Gastroesophageal sphincter (tissue), 4 donors: Measurements from ENCODE around the gene ETS1. TPM values are rescaled to one million over a fixed set of nuclear protein-coding genes. Genes with fewer than 3 reads are reported as not detected.

Source experiments
- ATAC-seq: fragments of 150-250 bp; one replicate; pipeline ENCODE4 v1.9.1; 2016; ENCODE audit warnings: mild to moderate bottlenecking, moderate library complexity
- H3K27ac ChIP-seq, 4 donors: fragments of 200-600 bp; sonication (generic) in 3 of 4; 1 replicate in 3 of 4; 2 replicates in 1 of 4; pipeline ENCODE4 v1.5.1; 2016 to 2019
- H3K27me3 ChIP-seq: fragments of 200-600 bp; sonication (generic); one replicate; pipeline ENCODE4 v1.5.1; 2019
- H3K36me3 ChIP-seq, 2 donors: fragments of 200-600 bp; sonication (generic); one replicate each; pipeline ENCODE4 v1.5.1; 2019; ENCODE audit warnings: control low read depth in 1 of 2
- H3K4me1 ChIP-seq, 3 donors: fragments of 200-600 bp; sonication (generic); 1 replicate in 2 of 3; 2 replicates in 1 of 3; pipeline ENCODE4 v1.5.1; 2016 to 2019; ENCODE audit warnings: control low read depth in 2 of 3
- H3K4me3 ChIP-seq, 2 donors: fragments of 200-600 bp; sonication (generic); one replicate each; pipeline ENCODE4 v1.5.1; 2019; ENCODE audit warnings: mild to moderate bottlenecking in 1 of 2, moderate library complexity in 1 of 2
- H3K9me3 ChIP-seq, 3 donors: fragments of 200-600 bp; sonication (generic); one replicate each; pipeline ENCODE4 v1.5.1; 2017 to 2019; ENCODE audit warnings: control low read depth in 2 of 3
- CTCF ChIP-seq, 4 experiments: fragments of 200-600 bp in 2 of 4; fragments of 450-650 bp in 2 of 4; sonication (generic) in 1 of 4; IDR thresholded peaks; one replicate each; pipeline ENCODE4 v1.5.1; 2017 to 2019; ENCODE audit warnings: antibody characterized with exemption in 4 of 4, mild to moderate bottlenecking in 2 of 4, moderate library complexity in 2 of 4
- EP300 ChIP-seq: sonication (generic); formaldehyde crosslinking; IDR thresholded peaks from one replicate; pipeline ENCODE4 v1.6.1; 2017; ENCODE audit warnings: antibody characterized with exemption, mild to moderate bottlenecking
- POLR2A ChIP-seq, 2 donors: fragments of 450-650 bp; IDR thresholded peaks; one replicate each; pipeline ENCODE4 v1.6.1; 2017; ENCODE audit warnings: antibody characterized with exemption in 2 of 2, mild to moderate bottlenecking in 2 of 2, moderate library complexity in 1 of 2
- POLR2AphosphoS5 ChIP-seq: sonication (generic); formaldehyde crosslinking; IDR thresholded peaks from one replicate; pipeline ENCODE4 v1.6.1; 2017; ENCODE audit warnings: antibody characterized with exemption
- WGBS, 2 donors: methylation state at CpG; one replicate each; pipeline ENCODE4 v1.1.5; 2018; ENCODE audit warnings: low coverage in 1 of 2; 5-methylcytosine and 5-hydroxymethylcytosine counted together
- total RNA-seq, 4 donors: library from RNA; depleted of rRNA; stranded (reverse); fragments of >200 nt; gene quantifications; one replicate each; pipeline ENCODE4 v1.1.0, GENCODE V29; 2016

ETS1 gene
- total RNA-seq, 4 donors from 2014 or later: 32.2 to 65.2 (median 51.0) TPM

- 59 to 75% methylated on average over 7 to 8 of the region's 9 CpGs for WGBS, 2 donors
- Histone ChIP-seq H3K4me3 (no peak overlapping the region), H3K36me3 (no peaks in the 10 kb centered on the region), H3K4me1 (peaks cover 0 to 32% (median 4%) of the 10 kb centered on the region in 3 donors), H3K27me3 (no peaks in the 10 kb centered on the region), H3K9me3 (peaks cover 0 to 13% (median 0%) of the 10 kb centered on the region in 3 donors), H3K27ac (peak overlapping the region in 1 of 4 donors; percentile 14)
- TF ChIP-seq POLR2AphosphoS5 (no peak), EP300 (no peak), POLR2A (IDR thresholded peaks at IDR 0.05) (no peak), CTCF (IDR thresholded peaks at IDR 0.05) (no peak)
- ATAC-seq: no peak
Measured at GRCh38 chr11:128575174-128575960, 12.0 kb downstream of the ETS1 start.

GRCh38 chr11:128574576-128575011, 12.8 kb downstream of the ETS1 start:
- 80 to 94% methylated on average over 2 of the region's 2 CpGs for WGBS, 2 donors
- H3K9me3 ChIP-seq: peaks cover 0 to 13% (median 0%) of the 10 kb centered on the region in 3 donors
- no peak for ATAC-seq
- TF ChIP-seq CTCF (IDR thresholded peaks at IDR 0.05) (no peak), POLR2AphosphoS5 (no peak), POLR2A (IDR thresholded peaks at IDR 0.05) (no peak), EP300 (no peak)
- H3K4me1 ChIP-seq: peaks cover 0 to 32% (median 4%) of the 10 kb centered on the region in 3 donors
- no peaks in the 10 kb centered on the region for H3K27me3 ChIP-seq
- no peak overlapping the region for H3K4me3 ChIP-seq
- H3K27ac ChIP-seq: no peak overlapping the region
- no peaks in the 10 kb centered on the region for H3K36me3 ChIP-seq

DNA sequence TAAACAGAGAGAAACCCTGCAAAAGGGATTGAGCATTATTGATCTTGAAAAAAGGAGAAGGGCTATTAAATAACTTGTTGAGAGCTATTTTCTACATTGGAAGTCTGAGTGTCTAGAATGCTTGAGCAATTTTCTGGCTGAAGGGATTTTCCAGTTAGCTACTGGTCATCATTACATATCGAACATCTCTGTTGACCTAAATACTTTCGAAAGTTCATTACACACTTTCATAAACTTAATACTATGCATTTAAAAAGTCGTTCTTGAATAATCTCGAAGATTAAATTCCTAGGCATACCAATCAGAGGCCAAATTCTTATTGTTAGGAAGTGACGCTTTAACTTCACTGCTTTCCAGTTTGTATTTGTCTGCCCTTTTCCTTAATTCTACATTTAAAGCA, 13.7 kb downstream of the ETS1 start:
- Histone ChIP-seq H3K4me3 (no peak overlapping the region), H3K27ac (no peak overlapping the region), H3K4me1 (peaks cover 0 to 32% (median 4%) of the 10 kb centered on the region in 3 donors), H3K27me3 (no peaks in the 10 kb centered on the region), H3K9me3 (peaks cover 0 to 13% (median 0%) of the 10 kb centered on the region in 3 donors), H3K36me3 (no peaks in the 10 kb centered on the region)
- no peak for TF ChIP-seq POLR2A (IDR thresholded peaks at IDR 0.05)
- no peak for TF ChIP-seq POLR2AphosphoS5
- no peak for TF ChIP-seq EP300
- no peak for ATAC-seq
- 85 to 91% methylated on average over 5 of the region's 5 CpGs for WGBS, 2 donors

- Histone ChIP-seq H3K27me3 (no peaks in the 10 kb centered on the region), H3K4me3 (no peak overlapping the region), H3K36me3 (no peaks in the 10 kb centered on the region), H3K4me1 (peaks cover 0 to 28% (median 4%) of the 10 kb centered on the region in 3 donors), H3K27ac (no peak overlapping the region), H3K9me3 (peaks cover 0 to 13% (median 0%) of the 10 kb centered on the region in 3 donors)
- no peak for ATAC-seq
- TF ChIP-seq EP300 (no peak), POLR2AphosphoS5 (no peak), CTCF (IDR thresholded peaks at IDR 0.05) (no peak), POLR2A (IDR thresholded peaks at IDR 0.05) (no peak)
- 92% methylated on average over 4 of the region's 6 CpGs; no CpG with 5 or more reads in 1 of the 2 donors for WGBS, 2 donors
Measured at GRCh38 chr11:128572965-128573364, 14.4 kb downstream of the ETS1 start.

DNA sequence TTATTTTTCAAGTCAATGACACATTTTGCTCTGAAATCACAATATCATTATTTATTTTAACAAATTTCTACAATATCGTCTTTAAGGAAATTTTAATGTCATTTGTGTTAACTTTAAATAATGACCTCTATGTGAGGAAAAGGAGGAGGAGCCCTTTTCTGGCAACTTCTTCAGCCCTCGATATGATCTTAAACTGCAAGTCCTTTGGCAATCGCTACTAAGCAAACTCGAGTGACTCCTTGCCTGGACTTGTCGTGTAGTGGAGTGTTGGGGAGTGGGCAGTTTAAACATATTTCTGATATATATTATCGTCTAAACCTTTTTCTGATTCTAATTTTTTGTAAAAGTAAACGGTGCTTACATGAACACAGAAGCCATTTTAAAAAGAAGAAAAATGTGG, 16.7 kb downstream of the ETS1 start:
- H3K4me3 ChIP-seq: no peak overlapping the region
- peaks cover 0 to 13% (median 0%) of the 10 kb centered on the region in 3 donors for H3K9me3 ChIP-seq
- TF ChIP-seq POLR2AphosphoS5 (no peak), CTCF (IDR thresholded peaks at IDR 0.05) (no peak), POLR2A (IDR thresholded peaks at IDR 0.05) (no peak), EP300 (no peak)
- H3K27ac ChIP-seq: no peak overlapping the region
- ATAC-seq: no peak
- no peaks in the 10 kb centered on the region for H3K27me3 ChIP-seq
- 50 to 72% methylated on average over 6 to 7 of the region's 7 CpGs for WGBS, 2 donors
- no peaks in the 10 kb centered on the region for H3K36me3 ChIP-seq
- H3K4me1 ChIP-seq: peaks cover 0 to 5% (median 0%) of the 10 kb centered on the region in 3 donors
